ENCODE measurements around the gene WWC2.
"Not testable (repeated sequence)": the region's sequence is repeated elsewhere in the genome, so short reads cannot be mapped to it uniquely, and the experiment has no call there.

WWC2 gene

GRCh38 chr4:183100298-183100599, 1.2 kb downstream of the WWC2 start:
- no peaks in the 10 kb centered on the region for H3K27me3 ChIP-seq (ENCODE audit: insufficient read depth, low read length)
- H3K4me3 ChIP-seq (ENCODE audit: low read depth, low read length) = peak overlapping the region; percentile 93
- H3K27ac ChIP-seq (ENCODE audit: low read depth, low read length) = no peak overlapping the region
- no peaks in the 10 kb centered on the region for H3K36me3 ChIP-seq (ENCODE audit: insufficient read depth, low read length)
- H3K79me2 ChIP-seq (ENCODE audit: control insufficient read depth, insufficient read depth, low read length, unreplicated experiment) = peaks cover 59% of the 10 kb centered on the region
- peaks cover 13% of the 10 kb centered on the region for H3K4me1 ChIP-seq (ENCODE audit: control insufficient read depth, insufficient read depth, low read length, unreplicated experiment)
- no peak overlapping the region for H2AFZ ChIP-seq (ENCODE audit: low read length, unreplicated experiment)

- no peak overlapping the region for H2AFZ ChIP-seq (ENCODE audit: low read length, unreplicated experiment)
- H3K27ac ChIP-seq (ENCODE audit: low read depth, low read length) = no peak overlapping the region
- H3K36me3 ChIP-seq (ENCODE audit: insufficient read depth, low read length) = no peaks in the 10 kb centered on the region
- no peaks in the 10 kb centered on the region for H3K27me3 ChIP-seq (ENCODE audit: insufficient read depth, low read length)
- H3K4me1 ChIP-seq (ENCODE audit: control insufficient read depth, insufficient read depth, low read length, unreplicated experiment) = peaks cover 13% of the 10 kb centered on the region
- H3K79me2 ChIP-seq (ENCODE audit: control insufficient read depth, insufficient read depth, low read length, unreplicated experiment) = peaks cover 61% of the 10 kb centered on the region
- H3K4me3 ChIP-seq (ENCODE audit: low read depth, low read length) = peak overlapping the region; percentile 93
Observed at GRCh38 chr4:183100827-183101226, 1.8 kb downstream of the WWC2 start.

GRCh38 chr4:183101956-183102480, 3.0 kb downstream of the WWC2 start:
- H3K4me1 ChIP-seq (ENCODE audit: control insufficient read depth, insufficient read depth, low read length, unreplicated experiment) = peaks cover 13% of the 10 kb centered on the region
- H3K36me3 ChIP-seq (ENCODE audit: insufficient read depth, low read length) = no peaks in the 10 kb centered on the region
- H3K27ac ChIP-seq (ENCODE audit: low read depth, low read length) = no peak overlapping the region
- no peaks in the 10 kb centered on the region for H3K27me3 ChIP-seq (ENCODE audit: insufficient read depth, low read length)
- peaks cover 68% of the 10 kb centered on the region for H3K79me2 ChIP-seq (ENCODE audit: control insufficient read depth, insufficient read depth, low read length, unreplicated experiment)
- peak overlapping the region; percentile 93 for H3K4me3 ChIP-seq (ENCODE audit: low read depth, low read length)
- H2AFZ ChIP-seq (ENCODE audit: low read length, unreplicated experiment) = no peak overlapping the region

GRCh38 chr4:183105092-183105491, 6.0 kb downstream of the WWC2 start:
- peaks cover 22% of the 10 kb centered on the region for H3K4me1 ChIP-seq (ENCODE audit: control insufficient read depth, insufficient read depth, low read length, unreplicated experiment)
- H3K27me3 ChIP-seq (ENCODE audit: insufficient read depth, low read length) = no peaks in the 10 kb centered on the region
- H2AFZ ChIP-seq (ENCODE audit: low read length, unreplicated experiment) = no peak overlapping the region
- H3K36me3 ChIP-seq (ENCODE audit: insufficient read depth, low read length) = no peaks in the 10 kb centered on the region
- H3K4me3 ChIP-seq (ENCODE audit: low read depth, low read length) = no peak overlapping the region
- no peak overlapping the region for H3K27ac ChIP-seq (ENCODE audit: low read depth, low read length)
- peaks cover 80% of the 10 kb centered on the region for H3K79me2 ChIP-seq (ENCODE audit: control insufficient read depth, insufficient read depth, low read length, unreplicated experiment)

GRCh38 chr4:183106839-183107238, 7.8 kb downstream of the WWC2 start:
- no peak overlapping the region for H3K27ac ChIP-seq (ENCODE audit: low read depth, low read length)
- H3K4me1 ChIP-seq (ENCODE audit: control insufficient read depth, insufficient read depth, low read length, unreplicated experiment) = peaks cover 16% of the 10 kb centered on the region
- H3K79me2 ChIP-seq (ENCODE audit: control insufficient read depth, insufficient read depth, low read length, unreplicated experiment) = peaks cover 76% of the 10 kb centered on the region

GRCh38 chr4:183107891-183108459, 8.9 kb downstream of the WWC2 start:
- Histone ChIP-seq H3K27ac (ENCODE audit: low read depth, low read length) (no peak overlapping the region), H2AFZ (ENCODE audit: low read length, unreplicated experiment) (no peak overlapping the region), H3K79me2 (ENCODE audit: control insufficient read depth, insufficient read depth, low read length, unreplicated experiment) (peaks cover 76% of the 10 kb centered on the region), H3K4me1 (ENCODE audit: control insufficient read depth, insufficient read depth, low read length, unreplicated experiment) (peaks cover 9% of the 10 kb centered on the region), H3K27me3 (ENCODE audit: insufficient read depth, low read length) (no peaks in the 10 kb centered on the region), H3K4me3 (ENCODE audit: low read depth, low read length) (no peak overlapping the region), H3K36me3 (ENCODE audit: insufficient read depth, low read length) (no peaks in the 10 kb centered on the region)

More at GRCh38 chr4:183106839-183107238, 7.8 kb downstream of the WWC2 start:
- no peak overlapping the region for H3K4me3 ChIP-seq (ENCODE audit: low read depth, low read length)
- no peak overlapping the region for H2AFZ ChIP-seq (ENCODE audit: low read length, unreplicated experiment)
- no peaks in the 10 kb centered on the region for H3K36me3 ChIP-seq (ENCODE audit: insufficient read depth, low read length)
- H3K27me3 ChIP-seq (ENCODE audit: insufficient read depth, low read length) = no peaks in the 10 kb centered on the region

- Histone ChIP-seq H3K36me3 (ENCODE audit: insufficient read depth, low read length) (no peaks in the 10 kb centered on the region), H3K4me3 (ENCODE audit: low read depth, low read length) (no peak overlapping the region), H3K4me1 (ENCODE audit: control insufficient read depth, insufficient read depth, low read length, unreplicated experiment) (peaks cover 9% of the 10 kb centered on the region), H3K79me2 (ENCODE audit: control insufficient read depth, insufficient read depth, low read length, unreplicated experiment) (peaks cover 79% of the 10 kb centered on the region), H2AFZ (ENCODE audit: low read length, unreplicated experiment) (no peak overlapping the region), H3K27ac (ENCODE audit: low read depth, low read length) (no peak overlapping the region), H3K27me3 (ENCODE audit: insufficient read depth, low read length) (no peaks in the 10 kb centered on the region)
Observed at GRCh38 chr4:183110244-183110643, 11.2 kb downstream of the WWC2 start.

GRCh38 chr4:183111452-183111885, 12.4 kb downstream of the WWC2 start:
- H3K27ac ChIP-seq (ENCODE audit: low read depth, low read length) = no peak overlapping the region
- peaks cover 87% of the 10 kb centered on the region for H3K79me2 ChIP-seq (ENCODE audit: control insufficient read depth, insufficient read depth, low read length, unreplicated experiment)
- H3K4me3 ChIP-seq (ENCODE audit: low read depth, low read length) = no peak overlapping the region
- H3K36me3 ChIP-seq (ENCODE audit: insufficient read depth, low read length) = no peaks in the 10 kb centered on the region
- H3K27me3 ChIP-seq (ENCODE audit: insufficient read depth, low read length) = no peaks in the 10 kb centered on the region
- no peak overlapping the region for H2AFZ ChIP-seq (ENCODE audit: low read length, unreplicated experiment)
- H3K4me1 ChIP-seq (ENCODE audit: control insufficient read depth, insufficient read depth, low read length, unreplicated experiment) = peaks cover 9% of the 10 kb centered on the region

GRCh38 chr4:183118141-183118540, 19.1 kb downstream of the WWC2 start:
- Histone ChIP-seq H3K79me2 (ENCODE audit: control insufficient read depth, insufficient read depth, low read length, unreplicated experiment) (peaks cover 72% of the 10 kb centered on the region), H3K4me3 (ENCODE audit: low read depth, low read length) (peak overlapping the region; percentile 65), H3K27me3 (ENCODE audit: insufficient read depth, low read length) (no peaks in the 10 kb centered on the region), H2AFZ (ENCODE audit: low read length, unreplicated experiment) (no peak overlapping the region), H3K36me3 (ENCODE audit: insufficient read depth, low read length) (no peaks in the 10 kb centered on the region), H3K27ac (ENCODE audit: low read depth, low read length) (peak overlapping the region; percentile 57), H3K4me1 (ENCODE audit: control insufficient read depth, insufficient read depth, low read length, unreplicated experiment) (peaks cover 20% of the 10 kb centered on the region)

GRCh38 chr4:183118585-183118984, 19.5 kb downstream of the WWC2 start:
- H3K4me3 ChIP-seq (ENCODE audit: low read depth, low read length) = peak overlapping the region; percentile 65
- peaks cover 68% of the 10 kb centered on the region for H3K79me2 ChIP-seq (ENCODE audit: control insufficient read depth, insufficient read depth, low read length, unreplicated experiment)
- H3K27ac ChIP-seq (ENCODE audit: low read depth, low read length) = peak overlapping the region; percentile 57

GRCh38 chr4:183121660-183122059, 22.6 kb downstream of the WWC2 start:
- H3K36me3 ChIP-seq (ENCODE audit: insufficient read depth, low read length); H3K27ac ChIP-seq (ENCODE audit: low read depth, low read length): not testable (repeated sequence)
- H3K4me1 ChIP-seq (ENCODE audit: control insufficient read depth, insufficient read depth, low read length, unreplicated experiment) = peaks cover 20% of the 10 kb centered on the region

More at GRCh38 chr4:183118585-183118984, 19.5 kb downstream of the WWC2 start:
- Histone ChIP-seq H2AFZ (ENCODE audit: low read length, unreplicated experiment) (peak overlapping the region; percentile 72), H3K4me1 (ENCODE audit: control insufficient read depth, insufficient read depth, low read length, unreplicated experiment) (peaks cover 20% of the 10 kb centered on the region), H3K36me3 (ENCODE audit: insufficient read depth, low read length) (no peaks in the 10 kb centered on the region), H3K27me3 (ENCODE audit: insufficient read depth, low read length) (no peaks in the 10 kb centered on the region)

More at GRCh38 chr4:183121660-183122059, 22.6 kb downstream of the WWC2 start:
- not testable (repeated sequence) for H3K4me3 ChIP-seq (ENCODE audit: low read depth, low read length); H3K27me3 ChIP-seq (ENCODE audit: insufficient read depth, low read length); H2AFZ ChIP-seq (ENCODE audit: low read length, unreplicated experiment)
- H3K79me2 ChIP-seq (ENCODE audit: control insufficient read depth, insufficient read depth, low read length, unreplicated experiment) = peaks cover 63% of the 10 kb centered on the region

Measured in ACC112 (cell line).